Measurements from ENCODE around the gene FIZ1. TPM values are rescaled to one million over a fixed set of nuclear protein-coding genes. Genes with fewer than 3 reads are reported as not detected.

The FIZ1 gene
- total and polyA plus RNA-seq, 4 donors = 1.1 to 4.3 (median 2.3) TPM

GRCh38 chr19:55596304-55596703 lies 3.0 kb downstream of the FIZ1 start:
- H3K36me3 ChIP-seq (ENCODE audit: control insufficient read depth in 4 of 4, insufficient read depth in 3 of 4, low read depth in 1 of 4, low read length in 3 of 4) = peaks cover 3 to 28% (median 12%) of the 10 kb centered on the region in 4 donors
- WGBS = 83% methylated on average over 3 of the region's 3 CpGs
- H3K27ac ChIP-seq (ENCODE audit: low read depth in 1 of 2, low read length in 2 of 2) = no peak overlapping the region
- no peak for DNase-seq (ENCODE audit: low spot score)
- H3K9ac ChIP-seq (ENCODE audit: low read depth in 1 of 2, low read length in 2 of 2) = no peak overlapping the region
- H3K4me1 ChIP-seq (ENCODE audit: control insufficient read depth in 4 of 4, insufficient read depth in 4 of 4, low read length in 3 of 4) = peaks cover 1 to 12% (median 8%) of the 10 kb centered on the region in 4 donors
- H3K27me3 ChIP-seq (ENCODE audit: control insufficient read depth in 4 of 4, insufficient read depth in 4 of 4, low read length in 3 of 4) = no peaks in the 10 kb centered on the region
- H3K9me3 ChIP-seq (ENCODE audit: control insufficient read depth in 4 of 4, low read length in 3 of 4) = no peaks in the 10 kb centered on the region
- TF ChIP-seq RXRA (IDR thresholded peaks at IDR 0.05) = no peak
- no peak for TF ChIP-seq FOXA2 (IDR thresholded peaks at IDR 0.05)
- TF ChIP-seq ZBTB33 (IDR thresholded peaks at IDR 0.05) = no peak
- TF ChIP-seq MAX (IDR thresholded peaks at IDR 0.05) = no peak
- TF ChIP-seq REST (IDR thresholded peaks at IDR 0.05) = no peak
- TF ChIP-seq NR2F2 (IDR thresholded peaks at IDR 0.05) = no peak
- TF ChIP-seq EGR1 (IDR thresholded peaks at IDR 0.05; ENCODE audit: low read depth in 2 of 2) = no peak
- no peak overlapping the region for H3K4me3 ChIP-seq (ENCODE audit: low read depth in 1 of 3, low read length in 3 of 3)

- H3K4me1 ChIP-seq (ENCODE audit: control insufficient read depth in 4 of 4, insufficient read depth in 4 of 4, low read length in 3 of 4) = peaks cover 0 to 6% (median 1%) of the 10 kb centered on the region in 4 donors
- no peak for DNase-seq (ENCODE audit: low spot score)
- H3K36me3 ChIP-seq (ENCODE audit: control insufficient read depth in 4 of 4, insufficient read depth in 3 of 4, low read depth in 1 of 4, low read length in 3 of 4) = peaks cover 3 to 28% (median 12%) of the 10 kb centered on the region in 4 donors
- H3K9ac ChIP-seq (ENCODE audit: low read depth in 1 of 2, low read length in 2 of 2) = no peak overlapping the region
- H3K4me3 ChIP-seq (ENCODE audit: low read depth in 1 of 3, low read length in 3 of 3) = no peak overlapping the region
- H3K27ac ChIP-seq (ENCODE audit: low read depth in 1 of 2, low read length in 2 of 2) = no peak overlapping the region
- no peaks in the 10 kb centered on the region for H3K9me3 ChIP-seq (ENCODE audit: control insufficient read depth in 4 of 4, low read length in 3 of 4)
- no peaks in the 10 kb centered on the region for H3K27me3 ChIP-seq (ENCODE audit: control insufficient read depth in 4 of 4, insufficient read depth in 4 of 4, low read length in 3 of 4)
- 94% methylated on average over 4 of the region's 4 CpGs for WGBS
- no peak for TF ChIP-seq FOXA2 (IDR thresholded peaks at IDR 0.05)
- no peak for TF ChIP-seq FOXA1 (IDR thresholded peaks at IDR 0.05)
- TF ChIP-seq CTCF (IDR thresholded peaks at IDR 0.05; ENCODE audit: low read depth, low read length, missing input control) = no peak
- TF ChIP-seq ZBTB33 (IDR thresholded peaks at IDR 0.05) = no peak
- no peak for TF ChIP-seq JUND (IDR thresholded peaks at IDR 0.05)
- TF ChIP-seq RAD21 (IDR thresholded peaks at IDR 0.05) = no peak
- no peak for TF ChIP-seq TAF1 (conservative IDR thresholded peaks at IDR 0.05)
- TF ChIP-seq YY1 (IDR thresholded peaks at IDR 0.05) = no peak
- no peak for TF ChIP-seq REST (IDR thresholded peaks at IDR 0.05)
Observed at GRCh38 chr19:55594996-55595545, 4.2 kb downstream of the FIZ1 start.

All from liver (tissue), 9 donors.